GM18909 (cell line): ENCODE results near the gene INSYN1.

ENCODE experiments used
- ATAC-seq: cut with Tn5 transposase; IDR thresholded peaks from one replicate; pipeline ENCODE4 v1.9.1; 2021; ENCODE audit warnings: mild to moderate bottlenecking; ENCODE audit not compliant: unreplicated experiment, poor library complexity

The INSYN1 gene

DNA sequence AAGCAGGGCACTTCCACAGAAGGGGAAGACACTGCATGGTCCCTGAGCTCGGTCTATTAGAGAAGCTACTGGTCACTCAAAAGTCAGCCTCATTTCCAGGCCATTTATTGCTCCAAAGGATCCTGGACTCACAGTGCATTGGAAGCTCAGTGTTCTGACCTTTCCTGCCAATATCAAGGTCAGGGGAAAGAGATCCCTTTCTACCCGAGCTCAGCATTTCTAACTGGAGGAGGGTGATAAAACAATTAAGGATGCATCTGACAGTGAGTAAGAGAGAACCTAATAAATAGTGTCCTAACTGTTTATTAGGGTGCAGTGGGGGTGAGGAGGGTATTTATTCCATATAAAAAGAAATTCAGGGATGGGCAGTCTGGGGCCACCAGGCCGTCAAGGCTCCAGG lies 26.8 kb upstream of the INSYN1 start:
- no peak for ATAC-seq

DNA sequence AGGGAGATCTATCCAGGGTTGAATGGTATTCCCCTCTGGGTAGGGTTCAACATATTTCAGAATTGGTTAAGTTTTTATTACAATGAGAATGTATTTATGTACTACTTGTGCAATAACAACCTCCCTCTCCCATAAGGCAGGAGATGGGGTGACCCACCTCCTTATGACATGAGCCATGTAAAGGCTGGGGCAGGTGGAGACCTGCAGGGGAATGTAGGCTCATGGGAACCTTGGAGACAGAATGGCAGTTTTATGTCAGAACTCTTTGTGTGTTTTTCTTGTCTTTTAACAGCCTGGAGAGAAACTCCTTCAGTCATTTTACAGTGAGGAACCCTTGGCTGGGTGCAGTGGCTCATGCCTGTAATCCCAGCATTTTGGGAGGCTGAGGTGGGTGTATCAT lies 24.6 kb upstream of the INSYN1 start:
- ATAC-seq = no peak

DNA sequence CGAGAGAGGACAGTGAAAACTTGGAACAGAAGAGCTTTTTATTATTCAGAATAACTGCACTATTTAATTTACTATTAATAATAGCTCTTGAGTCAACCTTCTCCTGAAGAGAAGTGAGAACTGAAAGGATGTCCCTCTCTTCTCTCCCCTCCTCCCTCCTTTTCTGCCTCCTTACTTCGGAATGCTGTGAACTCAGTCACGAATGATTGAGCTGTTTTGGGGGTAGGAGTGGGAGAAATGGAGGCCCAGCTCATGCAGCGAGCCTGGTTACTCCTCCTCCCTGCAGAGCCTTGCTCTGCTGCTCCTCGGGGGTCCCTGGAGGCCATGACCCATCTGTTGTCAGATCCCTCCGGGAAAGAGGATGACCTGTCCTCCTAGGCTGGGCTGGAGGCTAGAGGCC lies 20.3 kb upstream of the INSYN1 start:
- ATAC-seq = no peak

DNA sequence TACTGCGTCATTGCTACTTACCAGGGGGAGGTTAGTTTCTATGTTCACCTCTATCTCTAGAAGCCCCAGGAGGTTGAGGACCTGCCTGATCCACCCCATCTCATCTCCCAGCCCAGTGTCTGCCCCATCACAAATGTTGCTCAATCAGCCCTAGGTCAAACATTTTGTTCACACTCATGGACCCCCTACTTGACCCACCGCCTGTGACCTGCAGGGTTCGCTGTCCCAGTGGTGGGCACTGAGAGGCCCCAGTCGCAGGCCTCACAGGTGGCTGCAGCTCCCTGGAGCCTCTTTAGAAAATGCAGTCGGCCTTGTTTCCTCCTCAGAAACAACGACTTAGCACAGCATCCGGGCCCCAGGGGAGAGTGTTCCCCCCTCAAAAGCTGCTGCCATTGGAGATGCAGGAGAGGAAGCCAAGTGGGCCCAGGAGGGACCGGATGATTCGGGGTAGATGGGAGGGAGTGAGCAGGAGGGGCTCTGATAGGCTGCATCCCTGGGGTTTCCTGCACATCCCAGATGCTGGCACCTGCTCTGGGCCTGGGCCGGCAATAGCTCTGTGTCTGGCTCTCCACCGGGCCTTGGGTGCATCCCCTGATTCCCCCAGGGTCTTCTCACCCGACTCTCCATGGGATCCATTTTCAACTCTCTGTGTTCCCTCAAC lies 18.4 kb upstream of the INSYN1 start:
- ATAC-seq = no peak

DNA sequence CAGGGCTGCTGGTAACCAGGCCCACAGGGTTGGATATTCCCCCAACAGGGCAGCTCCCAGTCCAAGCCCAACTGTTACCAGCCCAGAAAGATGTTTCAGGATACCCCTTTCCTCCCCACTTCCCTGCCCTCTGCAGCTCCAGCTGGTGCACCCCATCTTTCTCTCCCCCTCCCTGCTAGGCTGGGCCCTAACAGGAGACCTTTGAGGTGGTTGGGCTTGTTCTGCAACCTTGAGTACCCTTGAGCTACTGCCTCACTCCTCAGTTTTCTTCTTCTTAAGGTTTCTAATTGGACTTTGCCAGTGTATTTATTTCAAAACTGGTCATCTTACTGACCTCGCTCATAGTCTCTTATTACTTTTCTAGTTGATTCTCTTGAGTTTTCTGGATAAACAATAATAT lies 16.9 kb upstream of the INSYN1 start:
- no peak for ATAC-seq

DNA sequence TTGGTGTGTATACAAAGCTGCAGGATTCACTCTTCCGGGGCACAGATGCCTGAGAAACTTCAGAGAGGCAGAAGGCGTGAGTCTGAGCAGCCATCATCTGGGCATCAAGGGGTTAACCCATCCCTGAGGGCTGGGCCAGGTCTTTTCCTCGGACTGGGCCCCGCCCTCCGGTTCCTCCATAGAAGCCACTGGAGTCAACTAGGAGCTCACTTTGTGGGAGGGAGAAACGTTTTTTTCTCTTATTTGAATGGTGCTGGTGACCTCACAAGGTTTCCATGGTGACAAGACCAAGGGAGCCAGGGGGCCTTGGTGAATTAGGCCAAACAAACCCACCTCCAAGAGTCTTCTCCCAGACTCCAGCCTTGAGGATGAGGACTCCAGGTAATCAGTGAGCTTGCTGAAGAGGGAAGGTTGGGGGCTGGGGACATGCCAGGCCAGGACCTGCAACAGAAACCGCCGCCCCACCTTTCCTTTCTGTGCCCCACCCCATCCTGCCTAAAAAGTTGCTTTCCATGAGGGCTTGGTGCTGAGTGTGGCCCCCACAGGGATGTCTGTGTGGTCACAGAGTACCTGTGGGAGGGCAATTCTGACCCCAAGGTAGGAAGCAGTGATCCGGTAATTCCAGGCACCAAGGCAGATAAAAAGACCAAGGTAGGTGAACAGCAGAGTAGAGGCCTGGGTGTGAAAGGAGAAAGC lies 14.8 kb upstream of the INSYN1 start:
- no peak for ATAC-seq

DNA sequence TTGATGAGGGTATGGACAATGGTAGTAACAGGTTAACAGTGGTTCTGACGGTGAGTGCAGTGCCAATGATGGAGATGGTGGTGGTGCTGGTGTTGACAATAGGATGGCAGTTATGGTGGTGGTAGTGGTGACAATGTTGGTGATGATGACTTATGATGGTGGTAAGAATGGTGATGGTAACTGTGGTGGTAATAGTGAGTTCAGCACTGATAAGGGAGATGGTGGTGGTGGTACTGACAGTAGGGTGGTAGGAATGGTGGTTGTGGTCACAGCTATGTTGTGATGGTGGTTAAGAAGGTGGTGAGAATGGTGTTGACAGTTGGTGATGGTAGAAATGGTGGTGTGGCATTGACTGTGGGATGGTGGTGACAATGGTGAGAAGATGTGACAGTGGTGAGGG lies 13.4 kb upstream of the INSYN1 start:
- no peak for ATAC-seq

DNA sequence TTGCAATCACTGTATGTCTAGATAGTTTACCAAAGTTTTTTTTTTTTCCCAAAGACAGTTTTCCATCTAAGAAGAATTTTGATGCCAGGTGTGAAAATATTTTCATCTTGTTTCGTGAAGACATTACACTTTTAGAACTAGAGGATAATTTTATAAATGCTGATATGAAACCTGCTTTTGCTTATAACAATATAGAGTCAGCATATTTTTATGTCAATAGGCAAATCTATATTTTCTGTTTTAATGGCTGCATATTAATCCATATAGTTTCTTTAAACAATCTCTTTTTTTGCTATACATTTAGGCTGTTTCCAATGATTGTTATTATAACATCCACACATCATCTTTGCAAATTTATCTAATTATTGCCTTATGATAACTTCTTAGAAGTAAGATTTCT lies 12.6 kb upstream of the INSYN1 start:
- no peak for ATAC-seq

DNA sequence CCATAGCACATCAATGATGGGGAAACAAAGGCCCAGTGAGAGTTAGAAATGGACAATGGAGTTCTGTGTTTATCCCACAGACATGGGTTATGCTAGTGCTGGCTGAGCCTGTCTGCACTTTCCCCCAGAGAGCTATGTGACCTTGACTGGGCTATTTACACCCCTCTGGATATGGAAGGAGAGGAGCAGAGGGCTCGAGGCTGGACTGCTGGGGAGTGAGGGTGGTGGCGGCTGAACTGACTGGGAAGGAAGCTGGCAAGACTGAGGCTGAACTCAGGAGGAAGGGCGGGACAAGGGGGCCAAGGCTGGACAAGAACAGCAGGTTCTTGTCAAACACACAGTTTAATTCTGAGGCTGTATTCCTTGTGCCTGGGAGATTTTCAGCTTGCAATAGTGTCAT lies 10.8 kb upstream of the INSYN1 start:
- no peak for ATAC-seq

DNA sequence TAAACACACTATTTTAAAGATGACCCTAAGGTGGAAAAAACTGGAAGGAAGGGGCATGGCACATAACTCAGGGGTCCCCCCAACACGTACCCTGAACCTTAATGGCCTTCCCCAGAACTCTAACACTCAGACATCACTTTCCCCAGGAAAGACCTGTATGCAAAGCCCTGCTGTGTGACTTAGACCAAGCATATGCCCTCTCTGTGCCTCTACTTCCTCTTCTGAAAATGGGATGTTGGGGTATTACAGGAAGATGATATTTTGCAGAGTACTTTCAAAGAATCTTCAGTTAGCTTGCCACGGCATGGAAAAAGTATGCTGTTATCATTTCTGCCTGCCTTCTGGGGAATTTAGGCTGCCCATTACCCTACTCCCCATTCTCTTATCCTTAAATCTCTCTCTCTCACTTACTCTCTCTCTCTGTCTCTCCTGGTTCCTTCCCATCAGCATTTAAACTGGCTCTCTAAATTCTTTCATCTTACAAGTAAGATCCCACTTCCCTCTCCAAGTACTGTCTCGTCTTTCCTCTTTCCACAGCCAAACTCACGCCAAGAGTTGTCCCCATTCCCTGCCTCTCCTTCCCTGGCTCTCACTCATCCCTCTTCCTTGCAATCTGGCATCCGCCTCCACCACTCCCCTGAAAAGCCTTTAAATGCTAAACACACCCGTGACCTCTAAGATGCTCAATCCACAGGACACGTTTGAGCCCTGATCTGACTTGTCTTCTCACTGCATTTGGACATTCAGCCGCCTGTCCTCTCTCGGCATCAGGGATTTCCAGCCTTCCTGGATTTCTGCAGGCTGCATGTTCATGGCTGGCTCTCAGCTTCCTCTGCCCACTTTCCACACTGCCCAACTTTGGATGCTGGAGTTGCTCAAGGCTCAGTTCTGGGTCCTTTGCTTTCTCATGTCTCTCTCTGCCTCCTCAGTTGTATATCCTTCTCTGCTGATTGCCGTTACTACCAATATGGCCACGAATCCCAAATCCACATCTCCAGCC lies 7.5 kb upstream of the INSYN1 start:
- ATAC-seq = no peak

DNA sequence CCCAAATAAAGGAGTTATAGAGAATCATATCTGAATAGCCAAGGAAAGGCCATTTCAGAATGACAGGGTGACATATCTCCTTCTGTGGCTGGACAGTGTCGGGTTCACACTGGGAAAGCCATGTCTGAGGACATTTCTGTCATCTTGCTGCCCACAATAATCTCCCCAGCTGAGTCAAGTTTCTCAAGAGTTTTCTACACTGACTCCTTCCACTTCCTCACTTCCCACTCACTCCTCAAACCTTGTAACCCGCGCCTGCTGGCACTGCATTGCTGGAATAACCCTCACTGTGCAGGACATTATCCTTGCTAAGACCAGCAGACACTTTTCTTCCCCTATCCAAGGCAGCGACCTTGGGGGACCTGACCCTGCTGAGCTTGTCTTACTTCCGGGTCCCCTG lies 5.3 kb upstream of the INSYN1 start:
- ATAC-seq = no peak

DNA sequence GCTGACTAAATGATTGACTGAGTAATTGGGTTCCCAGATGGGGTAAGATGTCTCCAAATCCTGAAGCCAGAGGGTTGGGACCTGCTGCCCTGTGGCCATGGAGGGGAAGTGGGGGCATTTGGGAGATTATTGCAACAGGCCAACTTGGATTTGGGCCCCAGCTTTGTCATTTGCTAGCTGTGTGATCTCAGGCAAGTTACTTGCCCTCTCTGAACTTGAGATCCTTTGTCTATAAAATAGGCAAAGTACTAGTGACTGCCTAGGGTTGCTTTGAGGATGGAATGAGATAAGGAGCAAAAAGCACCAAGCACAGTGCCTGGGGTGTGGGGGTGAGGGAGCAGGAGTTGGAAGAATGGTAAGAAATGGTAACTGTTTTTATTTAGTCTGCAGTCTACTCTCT lies 4.4 kb upstream of the INSYN1 start:
- no peak for ATAC-seq

DNA sequence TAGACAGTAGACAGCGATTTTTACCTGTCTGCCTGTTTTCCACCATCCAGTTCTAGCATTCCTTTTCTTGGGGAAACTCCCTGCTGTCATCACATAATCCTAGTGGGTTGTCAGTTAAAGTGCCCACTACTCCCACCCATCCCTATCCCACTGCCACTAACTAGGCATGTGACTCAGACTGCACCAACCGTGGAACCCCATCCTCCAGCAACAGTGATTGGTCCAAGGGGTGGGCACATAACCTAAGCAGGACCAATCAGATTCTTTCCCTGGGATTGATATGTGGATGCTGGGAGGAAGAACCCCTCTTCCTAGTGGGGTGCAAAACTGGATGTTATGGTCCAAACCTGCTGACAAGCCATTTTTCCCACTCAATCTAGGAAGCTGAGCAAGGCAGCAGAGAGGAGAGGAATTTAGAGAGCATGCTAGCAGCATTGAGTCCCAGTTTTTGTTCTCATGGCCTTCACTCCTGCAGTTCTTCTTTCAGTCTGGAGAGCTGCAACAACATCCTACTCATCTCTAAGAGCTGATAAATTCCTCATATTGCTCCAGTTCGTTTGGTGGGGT lies 3.9 kb upstream of the INSYN1 start:
- no peak for ATAC-seq

DNA sequence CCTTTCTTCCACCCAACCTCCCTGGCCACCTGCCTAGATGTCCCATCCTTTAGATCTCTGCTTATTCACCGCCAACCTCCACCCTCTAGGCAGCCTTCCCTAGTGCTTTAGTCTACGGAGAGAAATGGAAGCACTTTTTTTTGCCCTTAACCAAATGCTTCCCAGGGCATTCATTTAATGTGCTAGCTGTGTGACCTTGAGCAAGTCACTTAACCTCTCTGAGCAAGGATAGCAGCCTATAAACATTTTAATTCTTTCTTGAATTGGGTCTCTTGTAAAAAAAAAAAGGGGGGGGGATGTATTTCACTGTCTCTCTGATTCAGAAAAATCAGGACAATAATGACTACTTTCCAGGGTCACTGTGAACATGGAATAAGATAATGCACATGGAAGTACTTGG lies 3.2 kb upstream of the INSYN1 start:
- ATAC-seq = no peak

DNA sequence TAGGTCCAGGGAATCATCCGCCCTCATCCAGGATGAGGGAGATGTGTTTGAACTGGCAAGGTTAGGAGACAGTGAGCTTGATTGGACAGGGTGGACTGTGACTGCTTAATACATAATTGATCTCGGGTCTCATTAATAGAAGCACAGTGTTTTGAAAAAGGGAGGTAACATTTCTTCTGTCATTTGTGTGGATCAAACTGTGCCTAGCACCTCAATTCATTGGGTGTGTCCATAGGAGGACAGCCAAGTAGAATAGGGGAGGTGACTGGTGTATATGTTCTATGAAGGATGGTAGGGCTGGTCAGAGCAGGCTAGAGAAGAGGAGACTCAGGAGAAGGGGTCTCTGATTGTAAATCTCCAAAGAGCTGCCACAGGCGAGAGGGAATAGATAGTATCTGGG lies 2.8 kb upstream of the INSYN1 start:
- no peak for ATAC-seq

DNA sequence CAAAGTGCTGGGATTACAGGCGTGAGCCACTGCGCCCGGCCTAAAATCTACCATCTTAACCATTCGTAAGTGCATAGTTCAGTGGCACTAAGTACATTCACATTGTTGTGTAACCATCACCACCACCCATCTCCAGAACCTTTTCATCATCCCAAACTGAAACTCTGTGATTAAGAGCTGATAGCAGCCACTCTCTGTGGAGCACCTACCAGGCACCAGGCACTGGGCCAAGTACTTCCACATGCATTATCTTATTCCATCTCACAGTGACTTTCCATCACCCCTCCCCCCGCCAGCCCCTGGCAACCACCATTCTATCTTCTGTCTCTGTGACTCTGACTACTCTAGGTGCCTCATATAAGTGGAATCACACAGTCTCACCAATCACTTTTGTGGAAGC lies 2.3 kb upstream of the INSYN1 start:
- ATAC-seq = no peak

DNA sequence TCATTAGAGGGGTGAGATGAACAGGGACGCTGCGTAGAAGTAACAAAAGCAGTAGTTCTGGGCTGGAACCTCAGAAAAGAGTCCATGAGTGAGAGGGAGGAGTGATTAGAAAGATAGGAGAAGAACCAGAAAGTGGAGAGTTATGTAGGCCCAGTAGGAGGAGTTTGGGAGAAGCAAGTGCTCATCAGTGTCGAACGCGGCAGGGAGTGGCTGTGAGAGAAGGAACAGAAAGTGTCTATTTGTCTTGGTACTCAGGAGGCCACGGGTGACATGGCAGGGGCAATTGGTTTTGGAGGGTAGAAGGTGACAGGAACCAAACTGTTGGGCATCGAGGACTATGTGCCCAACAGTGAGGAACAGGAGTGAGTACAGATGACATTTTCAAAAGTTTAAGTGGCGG lies 1.3 kb upstream of the INSYN1 start:
- ATAC-seq = no peak

DNA sequence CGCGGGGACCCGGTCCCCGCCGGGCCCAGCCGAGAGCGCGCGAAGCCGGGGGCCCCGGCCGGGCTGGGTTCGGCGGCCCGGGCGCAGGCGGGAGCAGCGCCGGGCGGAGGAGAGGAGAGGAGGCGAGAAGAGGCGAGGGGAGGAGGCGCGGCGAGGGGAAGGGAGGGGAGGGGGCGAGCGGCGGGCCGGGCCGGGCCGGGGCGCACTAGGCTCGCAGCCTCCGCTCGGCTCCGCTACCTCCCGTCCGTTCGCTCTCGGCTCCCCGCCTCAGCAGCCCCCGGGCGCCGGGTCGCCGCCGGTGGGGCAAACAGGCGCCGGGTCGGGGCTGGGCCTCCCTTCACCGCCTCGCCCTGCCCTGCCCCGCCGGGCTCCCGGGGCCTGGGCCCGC lies 351 bp downstream of the INSYN1 start:
- no peak for ATAC-seq

DNA sequence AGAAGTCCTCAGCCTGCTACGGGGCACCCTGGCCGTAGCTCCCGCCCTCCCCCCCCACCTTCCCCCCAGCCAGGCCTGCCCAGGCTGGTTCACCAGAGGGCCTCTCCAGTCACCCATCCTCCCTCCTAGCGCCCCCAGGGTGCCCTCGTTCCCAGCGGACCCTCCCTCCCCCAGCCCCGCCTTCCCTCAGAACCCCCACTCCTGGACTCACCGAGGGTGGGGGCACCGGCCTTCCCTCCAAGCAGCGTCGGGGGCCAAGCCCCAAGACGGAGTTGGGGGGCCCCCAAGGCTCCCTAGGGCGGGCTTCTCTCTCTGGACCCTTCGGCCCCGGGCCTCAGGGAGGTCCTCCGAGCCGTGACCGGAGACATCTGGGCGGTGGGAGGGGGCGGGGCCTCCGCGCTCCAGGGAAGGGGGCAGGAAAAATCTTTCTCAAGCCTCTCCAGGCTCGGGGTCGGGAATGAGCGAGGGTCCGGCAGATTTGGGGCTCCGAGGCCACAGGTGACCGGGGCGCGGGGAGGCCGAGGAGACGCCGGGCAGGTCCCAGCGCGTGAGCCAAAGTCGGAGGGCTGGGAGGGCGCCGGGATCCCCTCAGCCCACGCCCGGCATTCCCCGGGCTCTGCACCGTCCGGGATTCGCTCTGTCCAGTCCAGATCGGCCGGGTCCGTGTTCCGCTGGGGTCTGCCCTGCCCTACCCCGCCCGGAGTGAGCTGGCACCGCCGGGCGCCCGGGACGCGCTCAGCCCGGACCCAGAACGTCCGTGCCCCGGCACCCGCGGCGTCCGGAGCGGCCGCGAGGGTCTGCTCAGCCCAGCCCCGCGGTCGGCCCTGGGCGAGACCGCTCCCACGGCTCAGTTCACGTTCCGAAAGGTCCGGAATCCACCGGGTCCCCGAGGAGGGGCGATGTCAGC lies 999 bp downstream of the INSYN1 start:
- no peak for ATAC-seq

DNA sequence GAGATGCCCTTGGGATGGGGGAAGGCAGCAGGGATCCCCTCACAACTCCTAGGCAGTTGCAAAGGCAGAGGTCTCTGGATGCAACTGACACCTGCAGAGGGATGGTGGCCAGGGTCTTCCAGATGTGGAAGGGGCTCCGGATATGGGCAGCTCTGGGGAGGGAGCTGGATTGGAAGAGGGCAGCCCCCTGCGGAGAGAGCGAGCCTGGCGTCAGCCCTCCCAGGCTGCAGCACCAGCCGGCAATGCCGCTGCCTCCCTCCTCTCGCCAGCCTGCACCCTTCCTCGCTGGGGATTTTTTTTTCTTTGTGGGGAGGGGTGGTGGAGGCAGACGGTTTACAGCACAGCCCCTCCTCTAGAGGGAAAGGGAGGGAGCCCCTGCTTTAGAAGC lies 1.6 kb downstream of the INSYN1 start:
- ATAC-seq = no peak
